ENCODE measurements around the gene DIPK1B. TPM values are rescaled to one million over a fixed set of nuclear protein-coding genes. Genes with fewer than 3 reads are reported as not detected.
A peak's percentile ranks its signal among the peaks of the same experiment; 100 is the strongest.
"Not testable (repeated sequence)": the region's sequence is repeated elsewhere in the genome, so short reads cannot be mapped to it uniquely, and the experiment has no call there.

Gene DIPK1B
- polyA plus RNA-seq, 1 donor from 2014 or later: 65.1 TPM

DNA sequence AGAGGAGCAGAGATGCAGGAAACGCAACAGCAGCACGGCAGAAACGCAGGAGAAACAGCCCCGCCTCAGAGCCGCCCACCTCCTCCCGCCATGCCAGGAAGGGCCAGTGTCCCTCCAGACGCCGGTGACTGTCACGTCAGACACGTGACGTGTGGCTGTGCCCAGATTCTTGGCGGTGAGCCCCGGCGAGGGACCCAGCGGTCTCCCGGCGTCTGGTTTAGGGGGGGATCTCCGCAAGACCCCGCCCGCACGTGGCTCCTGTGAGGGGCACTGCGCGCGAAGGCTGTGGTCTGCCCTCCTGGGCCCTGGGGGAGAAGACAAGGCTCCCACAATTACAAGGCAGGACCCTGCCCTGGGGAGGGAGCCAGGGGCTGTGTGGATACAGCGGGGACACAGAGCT is 48.1 kb downstream of the DIPK1B start:
- Histone ChIP-seq H3K9me3 (ENCODE audit: low read length) (no peaks in the 10 kb centered on the region), H4K20me1 (ENCODE audit: insufficient read depth) (no peaks in the 10 kb centered on the region), H3K4me2 (ENCODE audit: low read length) (no peak overlapping the region), H3K4me3 (ENCODE audit: low read length) (no peak overlapping the region), H3K9ac (ENCODE audit: low read length) (no peak overlapping the region), H3K36me3 (ENCODE audit: insufficient read depth, low read length) (no peaks in the 10 kb centered on the region), H3K79me2 (replicated peaks; ENCODE audit: insufficient read depth, low read length) (no peaks in the 10 kb centered on the region), H3K9me2 (ENCODE audit: insufficient read depth, low read length) (no peaks in the 10 kb centered on the region), H3K27ac (ENCODE audit: low read length) (no peak overlapping the region), H3F3A (ENCODE audit: insufficient read depth, low read length, poor library complexity, severe bottlenecking) (no peaks in the 10 kb centered on the region), H3K27me3 (ENCODE audit: insufficient read depth, low read depth, low read length) (no peaks in the 10 kb centered on the region), H2AFZ (ENCODE audit: low read depth, low read length) (no peak overlapping the region)
- no peak for TF ChIP-seq RAD21 (conservative IDR thresholded peaks at IDR 0.05)
- TF ChIP-seq, protein P1, sequence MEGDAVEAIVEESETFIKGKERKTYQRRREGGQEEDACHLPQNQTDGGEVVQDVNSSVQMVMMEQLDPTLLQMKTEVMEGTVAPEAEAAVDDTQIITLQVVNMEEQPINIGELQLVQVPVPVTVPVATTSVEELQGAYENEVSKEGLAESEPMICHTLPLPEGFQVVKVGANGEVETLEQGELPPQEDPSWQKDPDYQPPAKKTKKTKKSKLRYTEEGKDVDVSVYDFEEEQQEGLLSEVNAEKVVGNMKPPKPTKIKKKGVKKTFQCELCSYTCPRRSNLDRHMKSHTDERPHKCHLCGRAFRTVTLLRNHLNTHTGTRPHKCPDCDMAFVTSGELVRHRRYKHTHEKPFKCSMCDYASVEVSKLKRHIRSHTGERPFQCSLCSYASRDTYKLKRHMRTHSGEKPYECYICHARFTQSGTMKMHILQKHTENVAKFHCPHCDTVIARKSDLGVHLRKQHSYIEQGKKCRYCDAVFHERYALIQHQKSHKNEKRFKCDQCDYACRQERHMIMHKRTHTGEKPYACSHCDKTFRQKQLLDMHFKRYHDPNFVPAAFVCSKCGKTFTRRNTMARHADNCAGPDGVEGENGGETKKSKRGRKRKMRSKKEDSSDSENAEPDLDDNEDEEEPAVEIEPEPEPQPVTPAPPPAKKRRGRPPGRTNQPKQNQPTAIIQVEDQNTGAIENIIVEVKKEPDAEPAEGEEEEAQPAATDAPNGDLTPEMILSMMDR (IDR thresholded peaks at IDR 0.05; ENCODE audit: poor library complexity, severe bottlenecking): no peak
- no peak for TF ChIP-seq POLR2AphosphoS5 (IDR thresholded peaks at IDR 0.05)
- TF ChIP-seq, protein P2, sequence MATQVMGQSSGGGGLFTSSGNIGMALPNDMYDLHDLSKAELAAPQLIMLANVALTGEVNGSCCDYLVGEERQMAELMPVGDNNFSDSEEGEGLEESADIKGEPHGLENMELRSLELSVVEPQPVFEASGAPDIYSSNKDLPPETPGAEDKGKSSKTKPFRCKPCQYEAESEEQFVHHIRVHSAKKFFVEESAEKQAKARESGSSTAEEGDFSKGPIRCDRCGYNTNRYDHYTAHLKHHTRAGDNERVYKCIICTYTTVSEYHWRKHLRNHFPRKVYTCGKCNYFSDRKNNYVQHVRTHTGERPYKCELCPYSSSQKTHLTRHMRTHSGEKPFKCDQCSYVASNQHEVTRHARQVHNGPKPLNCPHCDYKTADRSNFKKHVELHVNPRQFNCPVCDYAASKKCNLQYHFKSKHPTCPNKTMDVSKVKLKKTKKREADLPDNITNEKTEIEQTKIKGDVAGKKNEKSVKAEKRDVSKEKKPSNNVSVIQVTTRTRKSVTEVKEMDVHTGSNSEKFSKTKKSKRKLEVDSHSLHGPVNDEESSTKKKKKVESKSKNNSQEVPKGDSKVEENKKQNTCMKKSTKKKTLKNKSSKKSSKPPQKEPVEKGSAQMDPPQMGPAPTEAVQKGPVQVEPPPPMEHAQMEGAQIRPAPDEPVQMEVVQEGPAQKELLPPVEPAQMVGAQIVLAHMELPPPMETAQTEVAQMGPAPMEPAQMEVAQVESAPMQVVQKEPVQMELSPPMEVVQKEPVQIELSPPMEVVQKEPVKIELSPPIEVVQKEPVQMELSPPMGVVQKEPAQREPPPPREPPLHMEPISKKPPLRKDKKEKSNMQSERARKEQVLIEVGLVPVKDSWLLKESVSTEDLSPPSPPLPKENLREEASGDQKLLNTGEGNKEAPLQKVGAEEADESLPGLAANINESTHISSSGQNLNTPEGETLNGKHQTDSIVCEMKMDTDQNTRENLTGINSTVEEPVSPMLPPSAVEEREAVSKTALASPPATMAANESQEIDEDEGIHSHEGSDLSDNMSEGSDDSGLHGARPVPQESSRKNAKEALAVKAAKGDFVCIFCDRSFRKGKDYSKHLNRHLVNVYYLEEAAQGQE (IDR thresholded peaks at IDR 0.05; ENCODE audit: borderline replicate concordance): no peak
- TF ChIP-seq EZH2 (IDR thresholded peaks at IDR 0.05; ENCODE audit: borderline replicate concordance, insufficient read depth, low read length, poor library complexity, severe bottlenecking): no peak
- TF ChIP-seq SMC3 (conservative IDR thresholded peaks at IDR 0.05; ENCODE audit: poor library complexity): no peak
- no peak for TF ChIP-seq MXI1 (conservative IDR thresholded peaks at IDR 0.05; ENCODE audit: poor library complexity, severe bottlenecking)
- no peak for TF ChIP-seq TAF1 (IDR thresholded peaks at IDR 0.05; ENCODE audit: low read depth)
- no peak for TF ChIP-seq EP300 (conservative IDR thresholded peaks at IDR 0.05; ENCODE audit: poor library complexity, severe bottlenecking)

DNA sequence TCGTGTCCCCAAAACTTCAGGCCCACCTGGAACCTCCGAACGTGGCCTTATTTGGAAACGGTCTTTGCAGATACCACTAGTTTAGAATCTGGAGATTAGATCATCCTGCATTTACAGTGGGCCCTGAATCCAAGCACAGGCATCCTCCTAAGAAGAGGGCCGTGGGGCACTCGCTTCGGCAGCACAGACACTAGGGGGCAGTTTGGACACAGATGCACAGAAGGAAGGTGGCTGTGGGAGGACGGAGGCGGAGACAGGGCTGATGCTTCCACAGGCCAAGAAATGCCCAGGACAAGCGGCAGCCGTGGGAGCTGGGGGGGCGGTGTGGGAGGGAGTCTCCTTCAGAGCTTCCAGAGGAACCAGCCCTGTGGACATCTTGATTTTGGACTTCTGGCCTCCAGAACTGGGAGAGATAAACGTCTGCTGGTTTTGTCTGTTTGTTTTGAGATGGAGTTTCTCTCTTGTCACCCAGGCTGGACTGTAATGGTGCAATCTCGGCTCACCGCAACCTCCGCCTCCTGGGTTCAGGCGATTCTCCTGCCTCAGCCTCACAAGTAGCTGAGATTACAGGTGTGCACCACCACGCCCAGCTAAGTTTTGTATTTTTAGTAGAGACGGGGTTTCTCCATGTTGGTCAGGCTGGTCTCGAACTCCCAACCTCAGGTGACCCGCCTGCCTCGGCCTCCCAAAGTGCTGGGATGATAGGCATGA is 48.6 kb downstream of the DIPK1B start:
- TF ChIP-seq, protein P1 (IDR thresholded peaks at IDR 0.05; ENCODE audit: poor library complexity, severe bottlenecking): peak; percentile 35
- H3K27ac ChIP-seq (ENCODE audit: low read length); H2AFZ ChIP-seq (ENCODE audit: low read depth, low read length); H3K36me3 ChIP-seq (ENCODE audit: insufficient read depth, low read length); H3K79me2 ChIP-seq (replicated peaks; ENCODE audit: insufficient read depth, low read length); H3K9me3 ChIP-seq (ENCODE audit: low read length); H4K20me1 ChIP-seq (ENCODE audit: insufficient read depth); H3F3A ChIP-seq (ENCODE audit: insufficient read depth, low read length, poor library complexity, severe bottlenecking); H3K9me2 ChIP-seq (ENCODE audit: insufficient read depth, low read length); H3K9ac ChIP-seq (ENCODE audit: low read length); H3K27me3 ChIP-seq (ENCODE audit: insufficient read depth, low read depth, low read length); H3K4me2 ChIP-seq (ENCODE audit: low read length); H3K4me3 ChIP-seq (ENCODE audit: low read length): not testable (repeated sequence)

All from neural cell (in vitro differentiated cells).